GM21529 (cell line): ENCODE measurements around the gene SMG5.
A peak's percentile ranks its signal among the peaks of the same experiment; 100 is the strongest.

Experiments used
- ATAC-seq: cut with Tn5 transposase; IDR thresholded peaks from one replicate; pipeline ENCODE4 v1.9.1; 2021; ENCODE audit not compliant: unreplicated experiment

The SMG5 gene

GRCh38 chr1:156214024-156214748 is 68.4 kb downstream of the SMG5 start:
- ATAC-seq: no peak

DNA sequence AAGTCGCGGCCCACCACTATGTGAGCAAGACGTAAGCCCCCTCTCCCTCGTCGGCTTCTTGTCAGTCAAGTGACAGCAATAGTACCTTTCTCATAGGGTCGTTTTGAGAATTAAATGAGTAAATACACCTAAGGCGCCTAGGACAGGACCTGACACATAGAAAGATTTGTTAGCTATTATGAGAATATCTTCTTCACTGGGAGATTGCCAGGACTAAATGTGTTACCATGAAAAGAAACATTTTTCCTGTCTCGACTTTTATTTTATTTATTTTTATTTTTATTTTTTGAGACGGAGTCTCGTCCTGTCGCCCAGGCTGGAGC is 69.0 kb downstream of the SMG5 start:
- no peak for ATAC-seq

DNA sequence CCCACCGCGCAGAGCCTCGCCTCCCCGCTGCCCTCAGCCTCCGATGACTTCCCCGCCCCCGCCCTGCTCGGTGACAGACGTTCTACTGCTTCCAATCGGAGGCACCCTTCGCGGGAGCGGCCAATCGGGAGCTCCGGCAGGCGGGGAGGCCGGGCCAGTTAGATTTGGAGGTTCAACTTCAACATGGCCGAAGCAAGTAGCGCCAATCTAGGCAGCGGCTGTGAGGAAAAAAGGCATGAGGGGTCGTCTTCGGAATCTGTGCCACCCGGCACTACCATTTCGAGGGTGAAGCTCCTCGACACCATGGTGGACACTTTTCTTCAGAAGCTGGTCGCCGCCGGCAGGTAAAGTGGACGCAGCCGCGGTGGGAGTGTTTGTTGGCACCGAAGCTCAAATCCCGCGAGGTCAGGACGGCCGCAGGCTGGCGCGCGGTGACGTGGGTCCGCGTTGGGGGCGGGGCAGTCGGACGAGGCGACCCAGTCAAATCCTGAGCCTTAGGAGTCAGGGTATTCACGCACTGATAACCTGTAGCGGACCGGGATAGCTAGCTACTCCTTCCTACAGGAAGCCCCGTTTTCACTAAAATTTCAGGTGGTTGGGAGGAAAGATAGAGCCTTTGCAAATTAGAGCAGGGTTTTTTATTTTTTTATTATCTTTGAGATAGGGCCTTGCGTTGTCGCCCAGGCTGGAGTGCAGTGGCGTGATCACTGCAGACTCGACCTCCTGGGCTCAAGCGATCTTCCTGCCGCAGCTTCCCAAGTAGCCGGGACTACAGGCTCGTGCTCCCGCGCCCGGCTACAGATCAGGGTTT is 69.6 kb downstream of the SMG5 start, which contains the start of gene PMF1:
Gene PMF1, plus strand, starts transcription at position 175 of the 811 bp plus-strand sequence. Its CDS starts 9 bp downstream, at position 184.
- peak; percentile 86 for ATAC-seq

- no peak for ATAC-seq
Observed at GRCh38 chr1:156212130-156212529, 70.5 kb downstream of the SMG5 start.

- ATAC-seq: no peak
Observed at GRCh38 chr1:156211243-156211642, 71.4 kb downstream of the SMG5 start.

DNA sequence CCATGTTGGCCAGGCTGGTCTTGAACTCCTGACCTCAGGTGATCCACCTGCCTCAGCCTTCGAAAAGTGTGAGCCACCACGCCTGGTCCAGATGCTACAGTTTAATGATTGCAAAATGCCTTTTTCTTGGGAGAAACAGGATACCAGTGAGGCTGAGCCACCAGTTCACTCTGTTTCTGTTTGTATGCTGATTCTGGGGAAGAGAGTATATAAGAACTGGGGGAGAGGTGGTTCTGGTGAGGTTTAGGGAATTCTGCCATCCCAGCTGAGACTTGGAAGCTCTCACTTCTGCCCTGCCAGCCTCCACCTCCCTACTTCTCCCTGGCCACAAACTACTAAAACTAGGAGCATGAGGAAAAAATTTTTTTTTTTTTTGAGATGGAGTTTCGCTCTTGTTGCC is 77.9 kb downstream of the SMG5 start:
- no peak for ATAC-seq

- no peak for ATAC-seq
Observed at GRCh38 chr1:156203331-156203730, 79.3 kb downstream of the SMG5 start.

GRCh38 chr1:156200044-156200443 is 82.6 kb downstream of the SMG5 start:
- ATAC-seq: no peak
